ENCODE data around the gene TERT. TPM values are rescaled to one million over a fixed set of nuclear protein-coding genes. Genes with fewer than 3 reads are reported as not detected.

Gene TERT
- total and polyA plus RNA-seq, 8 donors, result 0.19 to 4.0 (median 0.38) TPM; not detected in 4

- 93 to 100% (median 97%) methylated on average over 1 of the region's 1 CpG for WGBS, 5 donors
- Histone ChIP-seq H3K27me3 (peaks cover 0 to 4% (median 0%) of the 10 kb centered on the region in 3 donors), H3K27ac (no peak overlapping the region), H3K4me1 (no peaks in the 10 kb centered on the region), H3K9me3 (peaks cover 0 to 23% (median 13%) of the 10 kb centered on the region in 4 donors), H3K4me3 (no peak overlapping the region), H3K36me3 (no peaks in the 10 kb centered on the region)
- no peak for TF ChIP-seq POLR2AphosphoS5 (IDR thresholded peaks at IDR 0.05)
- TF ChIP-seq CTCF (IDR thresholded peaks at IDR 0.05), result no peak
- intact Hi-C loops (cut with DNase I; ENCODE audit: low total_unique reads), result no loop called here
- DNase-seq, result no peak
Measured at GRCh38 chr5:1262381-1262780, 32.5 kb downstream of the TERT start.

- no peak overlapping the region for H3K4me3 ChIP-seq
- H3K36me3 ChIP-seq, result no peaks in the 10 kb centered on the region
- no peak overlapping the region for H3K27ac ChIP-seq
- peaks cover 0 to 23% (median 13%) of the 10 kb centered on the region in 4 donors for H3K9me3 ChIP-seq
- no peak for DNase-seq
- H3K4me1 ChIP-seq, result no peaks in the 10 kb centered on the region
- intact Hi-C loops (cut with DNase I; ENCODE audit: low total_unique reads), result no loop called here
- 85 to 96% (median 94%) methylated on average over 9 to 10 of the region's 10 CpGs for WGBS, 5 donors
- no peak for TF ChIP-seq POLR2AphosphoS5 (IDR thresholded peaks at IDR 0.05)
- no peak for TF ChIP-seq EP300 (IDR thresholded peaks at IDR 0.05)
- no peak for TF ChIP-seq CTCF (IDR thresholded peaks at IDR 0.05)
- TF ChIP-seq POLR2A (IDR thresholded peaks at IDR 0.05), result no peak
- H3K27me3 ChIP-seq, result peaks cover 0 to 4% (median 0%) of the 10 kb centered on the region in 3 donors
Measured at GRCh38 chr5:1261643-1262042, 33.2 kb downstream of the TERT start.

- 91 to 98% (median 94%) methylated on average over 23 of the region's 23 CpGs for WGBS, 5 donors
- Histone ChIP-seq H3K27me3 (no peaks in the 10 kb centered on the region), H3K27ac (no peak overlapping the region), H3K36me3 (no peaks in the 10 kb centered on the region), H3K4me1 (no peaks in the 10 kb centered on the region), H3K4me3 (no peak overlapping the region), H3K9me3 (peaks cover 0 to 23% (median 13%) of the 10 kb centered on the region in 4 donors)
- intact Hi-C loops (cut with DNase I; ENCODE audit: low total_unique reads), result no loop called here
- DNase-seq, result no peak
- TF ChIP-seq EP300 (IDR thresholded peaks at IDR 0.05) (no peak), CTCF (IDR thresholded peaks at IDR 0.05) (no peak), POLR2AphosphoS5 (IDR thresholded peaks at IDR 0.05) (no peak)
Measured at GRCh38 chr5:1259806-1260480, 34.9 kb downstream of the TERT start.

DNA sequence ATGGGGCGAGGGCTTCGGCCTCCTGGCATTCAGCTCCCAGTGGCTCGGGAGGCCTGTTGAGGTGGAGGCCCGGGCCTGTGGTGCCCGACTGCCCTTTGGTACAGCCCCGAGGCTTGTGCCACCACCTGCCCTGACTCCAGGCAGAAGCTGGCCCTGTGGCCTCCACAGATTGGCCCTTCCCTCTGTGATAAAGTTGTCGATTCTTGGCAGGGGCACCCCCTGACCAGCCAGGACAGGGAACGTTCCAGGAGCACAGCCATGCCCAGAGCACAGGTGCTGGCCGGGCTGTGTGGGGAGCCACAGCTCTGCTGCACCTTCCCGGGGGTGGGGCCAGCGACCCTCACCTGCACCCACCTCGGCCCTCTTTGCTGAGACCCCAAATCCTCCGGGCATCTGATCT, 37.0 kb downstream of the TERT start:
- DNase-seq, result peak in 1 of 2 donors; percentile 43
- no peak for TF ChIP-seq POLR2A (IDR thresholded peaks at IDR 0.05)
- TF ChIP-seq EP300 (IDR thresholded peaks at IDR 0.05), result no peak
- no peak for TF ChIP-seq CTCF (IDR thresholded peaks at IDR 0.05)
- TF ChIP-seq POLR2AphosphoS5 (IDR thresholded peaks at IDR 0.05), result no peak
- H3K27me3 ChIP-seq, result no peaks in the 10 kb centered on the region
- H3K36me3 ChIP-seq, result no peaks in the 10 kb centered on the region
- whole genome bisulfite sequencing, 5 donors, result 68 to 83% (median 76%) methylated on average over 9 to 13 of the region's 13 CpGs
- H3K9me3 ChIP-seq, result peaks cover 0 to 20% (median 8%) of the 10 kb centered on the region in 4 donors
- H3K27ac ChIP-seq, result no peak overlapping the region
- no peak overlapping the region for H3K4me3 ChIP-seq
- H3K4me1 ChIP-seq, result no peaks in the 10 kb centered on the region
- intact Hi-C loops (cut with DNase I; ENCODE audit: low total_unique reads), result no loop called here

Data from stomach (tissue), 9 donors.